ENCODE results near the gene PGS1. TPM values are rescaled to one million over a fixed set of nuclear protein-coding genes. Genes with fewer than 3 reads are reported as not detected.
A peak's percentile ranks its signal among the peaks of the same experiment; 100 is the strongest.

Gene PGS1
- polyA plus RNA-seq, 3 donors, result 26.0 to 87.1 (median 28.0) TPM

GRCh38 chr17:78361225-78361701 is 17.2 kb upstream of the PGS1 start:
- no peak for TF ChIP-seq CTCF (IDR thresholded peaks at IDR 0.05)
- Histone ChIP-seq H3K9me3 (replicated peaks in 1 of 2; ENCODE audit: control insufficient read depth in 1 of 2, insufficient read depth in 1 of 2, low read length in 2 of 2) (no peaks in the 10 kb centered on the region), H3K4me2 (replicated peaks; ENCODE audit: extremely low read depth, low read length, poor library complexity, severe bottlenecking) (peak overlapping the region; percentile 93), H3K27me3 (ENCODE audit: control insufficient read depth in 2 of 2, insufficient read depth in 2 of 2, low read length in 2 of 2) (peaks cover 8 to 46% of the 10 kb centered on the region in 2 donors), H3K79me2 (ENCODE audit: insufficient read depth, low read length) (no peaks in the 10 kb centered on the region), H3K36me3 (replicated peaks in 1 of 2; ENCODE audit: control insufficient read depth in 1 of 2, insufficient read depth in 2 of 2, low read length in 2 of 2) (peaks cover 0 to 19% of the 10 kb centered on the region in 2 donors), H2AFZ (ENCODE audit: insufficient read depth, low read depth, low read length, poor library complexity, severe bottlenecking) (no peak overlapping the region), H3K27ac (ENCODE audit: low read depth in 1 of 2, low read length in 2 of 2) (no peak overlapping the region), H3K4me3 (replicated peaks in 1 of 3; ENCODE audit: low read depth in 2 of 3, low read length in 3 of 3) (no peak overlapping the region), H3K4me1 (ENCODE audit: control insufficient read depth in 1 of 2, insufficient read depth in 2 of 2, low read length in 2 of 2) (peaks cover 35 to 48% of the 10 kb centered on the region in 2 donors), H3K9ac (ENCODE audit: insufficient read depth, low read length, poor library complexity, severe bottlenecking) (no peak overlapping the region), H4K20me1 (ENCODE audit: insufficient read depth, low read length) (peaks cover 32% of the 10 kb centered on the region)
- H3K4me1 Mint-ChIP-seq, result peaks cover 42% of the 10 kb centered on the region
- peak overlapping the region in 1 of 2 donors; percentile 59 for H3K4me3 Mint-ChIP-seq
- H3K27ac Mint-ChIP-seq, result peak overlapping the region in 5 of 7 donors; percentile 57 to 96 (median 90)
- peak in 1 of 3 donors; percentile 17 for DNase-seq
- peaks cover 0 to 17% (median 14%) of the 10 kb centered on the region in 7 donors for H3K9me3 Mint-ChIP-seq
- intact Hi-C loops (cut with micrococcal nuclease), result loop anchor here (2.0 to 5.0 kb wide), 5 partner anchors 14 to 74 kb away; no protein-coding TSS in a partner anchor
- WGBS (ENCODE audit: insufficient coverage), result 70% methylated on average over 11 of the region's 12 CpGs
- peaks cover 21 to 22% of the 10 kb centered on the region in 2 donors for H3K36me3 Mint-ChIP-seq
- peaks cover 37 to 65% (median 56%) of the 10 kb centered on the region in 3 donors for H3K27me3 Mint-ChIP-seq (ENCODE audit: low read depth in 3 of 3)

GRCh38 chr17:78362232-78362631 is 16.2 kb upstream of the PGS1 start:
- no peak for DNase-seq
- Mint-ChIP-seq H3K4me3 (no peak overlapping the region), H3K9me3 (peaks cover 0 to 17% (median 12%) of the 10 kb centered on the region in 7 donors), H3K27me3 (ENCODE audit: low read depth in 3 of 3) (peaks cover 39 to 65% (median 59%) of the 10 kb centered on the region in 3 donors), H3K36me3 (peaks cover 16 to 17% of the 10 kb centered on the region in 2 donors), H3K4me1 (peaks cover 34% of the 10 kb centered on the region), H3K27ac (no peak overlapping the region)
- WGBS (ENCODE audit: insufficient coverage), result no CpG with 5 or more reads among the region's 5 CpGs
- Histone ChIP-seq H2AFZ (ENCODE audit: insufficient read depth, low read depth, low read length, poor library complexity, severe bottlenecking) (no peak overlapping the region), H3K36me3 (replicated peaks in 1 of 2; ENCODE audit: control insufficient read depth in 1 of 2, insufficient read depth in 2 of 2, low read length in 2 of 2) (peaks cover 0 to 19% of the 10 kb centered on the region in 2 donors), H3K4me3 (replicated peaks in 1 of 3; ENCODE audit: low read depth in 2 of 3, low read length in 3 of 3) (no peak overlapping the region), H3K9ac (ENCODE audit: insufficient read depth, low read length, poor library complexity, severe bottlenecking) (no peak overlapping the region), H3K9me3 (replicated peaks in 1 of 2; ENCODE audit: control insufficient read depth in 1 of 2, insufficient read depth in 1 of 2, low read length in 2 of 2) (no peaks in the 10 kb centered on the region), H4K20me1 (ENCODE audit: insufficient read depth, low read length) (peaks cover 27% of the 10 kb centered on the region), H3K4me1 (ENCODE audit: control insufficient read depth in 1 of 2, insufficient read depth in 2 of 2, low read length in 2 of 2) (peaks cover 27 to 40% of the 10 kb centered on the region in 2 donors), H3K79me2 (ENCODE audit: insufficient read depth, low read length) (no peaks in the 10 kb centered on the region), H3K27ac (ENCODE audit: low read depth in 1 of 2, low read length in 2 of 2) (no peak overlapping the region), H3K27me3 (ENCODE audit: control insufficient read depth in 2 of 2, insufficient read depth in 2 of 2, low read length in 2 of 2) (peaks cover 8 to 47% of the 10 kb centered on the region in 2 donors), H3K4me2 (replicated peaks; ENCODE audit: extremely low read depth, low read length, poor library complexity, severe bottlenecking) (no peak overlapping the region)
- TF ChIP-seq CTCF (IDR thresholded peaks at IDR 0.05), result no peak
- intact Hi-C loops (cut with micrococcal nuclease), result loop anchor here (5.0 kb wide), 4 partner anchors 35 to 75 kb away; no protein-coding TSS in a partner anchor

Data from CD14-positive monocyte (primary cell).